ENCODE results near the gene KIRREL1. TPM values are rescaled to one million over a fixed set of nuclear protein-coding genes. Genes with fewer than 3 reads are reported as not detected.
A peak's percentile ranks its signal among the peaks of the same experiment; 100 is the strongest.

The KIRREL1 gene
- total RNA-seq, 1 donor from 2014 or later, result 40.8 TPM

GRCh38 chr1:158037866-158038359, 44.5 kb downstream of the KIRREL1 start:
- no peaks in the 10 kb centered on the region for H3K36me3 ChIP-seq
- peaks cover 23% of the 10 kb centered on the region for H3K4me1 ChIP-seq
- no peaks in the 10 kb centered on the region for H3K9me3 ChIP-seq
- H3K27me3 ChIP-seq, result no peaks in the 10 kb centered on the region
- DNase-seq, result no peak
- TF ChIP-seq, protein P1, sequence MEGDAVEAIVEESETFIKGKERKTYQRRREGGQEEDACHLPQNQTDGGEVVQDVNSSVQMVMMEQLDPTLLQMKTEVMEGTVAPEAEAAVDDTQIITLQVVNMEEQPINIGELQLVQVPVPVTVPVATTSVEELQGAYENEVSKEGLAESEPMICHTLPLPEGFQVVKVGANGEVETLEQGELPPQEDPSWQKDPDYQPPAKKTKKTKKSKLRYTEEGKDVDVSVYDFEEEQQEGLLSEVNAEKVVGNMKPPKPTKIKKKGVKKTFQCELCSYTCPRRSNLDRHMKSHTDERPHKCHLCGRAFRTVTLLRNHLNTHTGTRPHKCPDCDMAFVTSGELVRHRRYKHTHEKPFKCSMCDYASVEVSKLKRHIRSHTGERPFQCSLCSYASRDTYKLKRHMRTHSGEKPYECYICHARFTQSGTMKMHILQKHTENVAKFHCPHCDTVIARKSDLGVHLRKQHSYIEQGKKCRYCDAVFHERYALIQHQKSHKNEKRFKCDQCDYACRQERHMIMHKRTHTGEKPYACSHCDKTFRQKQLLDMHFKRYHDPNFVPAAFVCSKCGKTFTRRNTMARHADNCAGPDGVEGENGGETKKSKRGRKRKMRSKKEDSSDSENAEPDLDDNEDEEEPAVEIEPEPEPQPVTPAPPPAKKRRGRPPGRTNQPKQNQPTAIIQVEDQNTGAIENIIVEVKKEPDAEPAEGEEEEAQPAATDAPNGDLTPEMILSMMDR (IDR thresholded peaks at IDR 0.05), result no peak
- H3K27ac ChIP-seq, result no peak overlapping the region
- no peak overlapping the region for H3K4me3 ChIP-seq
- intact Hi-C loops (cut with DNase I), result loop anchor here (5.0 to 10.0 kb wide), 2 partner anchors 46 to 47 kb away; partner anchors contain the start of gene KIRREL1
- ATAC-seq, result peak; percentile 46

DNA sequence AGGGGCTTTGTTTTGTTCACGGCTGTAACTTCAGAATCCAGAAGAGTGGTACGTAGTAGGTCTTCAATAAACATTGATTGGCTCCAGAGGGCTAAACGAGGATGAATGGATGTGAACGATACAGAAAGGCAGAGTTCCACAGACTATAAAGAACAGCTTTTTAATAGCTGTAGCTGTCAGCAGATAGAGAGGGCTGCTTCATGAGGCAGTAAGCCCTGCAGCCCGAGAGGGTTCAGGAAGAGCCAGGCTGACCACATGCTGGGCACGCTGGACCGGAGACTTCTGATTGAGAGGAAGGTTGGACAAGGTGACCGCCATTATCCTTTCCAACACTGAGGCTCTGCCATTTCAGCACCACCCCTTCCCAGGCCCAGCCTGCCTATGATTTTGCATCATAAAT, 45.3 kb downstream of the KIRREL1 start:
- Histone ChIP-seq H3K9me3 (no peaks in the 10 kb centered on the region), H3K4me3 (no peak overlapping the region), H3K27ac (no peak overlapping the region), H3K36me3 (no peaks in the 10 kb centered on the region), H3K27me3 (no peaks in the 10 kb centered on the region), H3K4me1 (peaks cover 23% of the 10 kb centered on the region)
- TF ChIP-seq, protein P1 (IDR thresholded peaks at IDR 0.05), result no peak
- intact Hi-C loops (cut with DNase I), result loop anchor here (5.0 to 10.0 kb wide), 2 partner anchors 46 kb away; partner anchors contain the start of gene KIRREL1
- no peak for DNase-seq
- no peak for ATAC-seq

DNA sequence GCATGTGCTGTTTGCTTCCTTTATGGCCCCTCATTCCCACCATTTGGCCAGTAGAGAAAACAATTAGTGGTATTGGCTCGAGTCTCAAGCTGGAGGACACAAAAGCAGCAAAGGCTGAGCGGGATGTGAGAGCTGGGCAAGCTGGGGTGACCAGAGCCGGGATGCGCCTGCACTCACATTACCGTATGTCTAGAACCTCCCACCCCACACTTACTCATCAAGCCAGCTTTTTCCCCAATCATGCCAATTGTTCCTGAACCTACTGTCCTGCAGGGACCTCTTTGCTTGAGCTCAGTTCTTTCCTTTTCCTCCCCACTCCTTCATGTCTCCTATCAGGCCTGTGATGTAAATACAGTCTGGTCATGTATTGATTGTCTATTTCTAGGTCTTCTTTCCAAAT, 45.9 kb downstream of the KIRREL1 start:
- H3K9me3 ChIP-seq, result no peaks in the 10 kb centered on the region
- no peak overlapping the region for H3K4me3 ChIP-seq
- H3K36me3 ChIP-seq, result no peaks in the 10 kb centered on the region
- H3K4me1 ChIP-seq, result peaks cover 23% of the 10 kb centered on the region
- ATAC-seq, result no peak
- TF ChIP-seq, protein P1 (IDR thresholded peaks at IDR 0.05), result no peak
- no peak overlapping the region for H3K27ac ChIP-seq
- DNase-seq, result no peak
- no peaks in the 10 kb centered on the region for H3K27me3 ChIP-seq
- intact Hi-C loops (cut with DNase I), result loop anchor here (5.0 to 10.0 kb wide), 2 partner anchors 45 to 47 kb away; partner anchors contain the start of gene KIRREL1

GRCh38 chr1:158040323-158040722, 46.9 kb downstream of the KIRREL1 start:
- no peaks in the 10 kb centered on the region for H3K9me3 ChIP-seq
- H3K27me3 ChIP-seq, result no peaks in the 10 kb centered on the region
- H3K4me3 ChIP-seq, result no peak overlapping the region
- TF ChIP-seq, protein P1 (IDR thresholded peaks at IDR 0.05), result no peak
- ATAC-seq (no peak), DNase-seq (no peak)
- no peak overlapping the region for H3K27ac ChIP-seq
- H3K36me3 ChIP-seq, result no peaks in the 10 kb centered on the region
- H3K4me1 ChIP-seq, result peaks cover 29% of the 10 kb centered on the region
- intact Hi-C loops (cut with DNase I), result no loop called here

GRCh38 chr1:158043232-158043631, 49.8 kb downstream of the KIRREL1 start:
- TF ChIP-seq, protein P1 (IDR thresholded peaks at IDR 0.05), result no peak
- Histone ChIP-seq H3K4me3 (no peak overlapping the region), H3K4me1 (peaks cover 12% of the 10 kb centered on the region), H3K27ac (no peak overlapping the region), H3K36me3 (no peaks in the 10 kb centered on the region), H3K9me3 (no peaks in the 10 kb centered on the region), H3K27me3 (no peaks in the 10 kb centered on the region)
- no peak for DNase-seq
- no peak for ATAC-seq
- intact Hi-C loops (cut with DNase I), result no loop called here

DNA sequence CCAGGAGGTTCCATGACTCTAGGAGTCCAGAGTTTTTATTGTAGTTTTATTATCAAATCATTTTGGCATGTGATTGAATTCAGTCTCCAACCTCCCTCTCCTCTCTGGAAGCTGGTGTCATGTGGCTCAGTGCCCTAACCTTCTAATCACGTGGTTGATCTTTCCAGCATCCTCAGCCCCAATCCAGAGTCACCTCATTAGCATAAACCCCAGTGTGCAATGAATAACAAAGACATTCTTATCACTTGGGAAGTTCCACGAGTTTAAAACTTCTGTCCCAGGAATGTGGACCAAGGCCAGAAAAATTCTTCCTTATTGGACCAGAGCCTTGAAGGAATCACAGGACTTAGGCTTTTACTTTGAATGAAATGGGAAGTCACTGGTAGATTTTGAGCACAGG, 52.2 kb downstream of the KIRREL1 start:
- H3K36me3 ChIP-seq, result no peaks in the 10 kb centered on the region
- ATAC-seq (peak; percentile 18), DNase-seq (no peak)
- no peak overlapping the region for H3K27ac ChIP-seq
- intact Hi-C loops (cut with DNase I), result no loop called here
- TF ChIP-seq, protein P1 (IDR thresholded peaks at IDR 0.05), result no peak
- H3K27me3 ChIP-seq, result no peaks in the 10 kb centered on the region
- H3K4me1 ChIP-seq, result peaks cover 14% of the 10 kb centered on the region
- no peak overlapping the region for H3K4me3 ChIP-seq
- H3K9me3 ChIP-seq, result no peaks in the 10 kb centered on the region

Measured in upper lobe of right lung (tissue), 1 donor.